Subcutaneous abdominal adipose tissue (tissue), 5 donors: ENCODE results near the gene SHISAL2A.

Experiments used
- H3K27ac ChIP-seq: one replicate; pipeline ENCODE4 v1.7.0; 2013; ENCODE audit warnings: low read depth, mild to moderate bottlenecking, inconsistent platforms, low read length, moderate library complexity
- H3K27me3 ChIP-seq, 5 donors: one replicate each; pipeline ENCODE4 v1.7.0; 2013; ENCODE audit warnings: low read length in 5 of 5, inconsistent platforms in 1 of 5; ENCODE audit not compliant: control insufficient read depth in 5 of 5, insufficient read depth in 4 of 5
- H3K36me3 ChIP-seq, 5 donors: one replicate each; pipeline ENCODE4 v1.7.0; 2013; ENCODE audit warnings: low read length in 5 of 5; ENCODE audit not compliant: control insufficient read depth in 5 of 5, insufficient read depth in 5 of 5
- H3K4me1 ChIP-seq, 5 donors: one replicate each; pipeline ENCODE4 v1.7.0; 2013; ENCODE audit warnings: low read length in 5 of 5, mild to moderate bottlenecking in 3 of 5, moderate library complexity in 1 of 5; ENCODE audit not compliant: control insufficient read depth in 5 of 5, insufficient read depth in 5 of 5
- H3K4me3 ChIP-seq, 5 donors: one replicate each; pipeline ENCODE4 v1.7.0; 2013; ENCODE audit warnings: low read length in 5 of 5, low read depth in 1 of 5
- H3K9ac ChIP-seq, 5 donors: one replicate each; pipeline ENCODE4 v1.7.0; 2013; ENCODE audit warnings: low read length in 5 of 5, mild to moderate bottlenecking in 4 of 5, moderate library complexity in 3 of 5
- H3K9me3 ChIP-seq, 5 donors: one replicate each; pipeline ENCODE4 v1.7.0; 2013; ENCODE audit warnings: low read length in 5 of 5; ENCODE audit not compliant: control insufficient read depth in 5 of 5
- donor health status: healthy.
- donor health status: healthy.
- donor health status: healthy.
- donor health status: healthy.
- donor health status: healthy.

The SHISAL2A gene

DNA sequence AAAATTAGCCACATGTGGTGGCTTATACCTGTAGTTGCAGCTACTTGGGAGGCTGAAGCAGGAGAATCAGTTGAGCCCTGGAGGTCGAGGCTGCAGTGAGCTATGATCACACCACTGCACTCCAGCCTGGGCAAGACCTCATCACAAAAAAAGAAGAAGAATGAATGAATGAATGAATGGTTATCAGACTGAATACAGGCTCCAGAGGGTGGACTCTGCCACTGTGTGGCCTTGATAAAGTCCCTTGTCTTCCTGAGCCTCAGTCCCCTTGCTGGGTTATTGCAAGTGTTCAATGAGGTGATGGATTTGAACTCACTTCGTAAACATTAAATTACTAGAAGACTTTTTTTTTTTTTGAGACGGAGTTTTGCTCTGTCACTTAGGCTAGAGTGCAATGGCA lies 24.7 kb downstream of the SHISAL2A start:
- Histone ChIP-seq H3K9me3 (no peaks in the 10 kb centered on the region), H3K9ac (no peak overlapping the region), H3K36me3 (no peaks in the 10 kb centered on the region), H3K27me3 (no peaks in the 10 kb centered on the region), H3K4me1 (peaks cover 0 to 2% (median 0%) of the 10 kb centered on the region in 5 donors), H3K4me3 (no peak overlapping the region), H3K27ac (no peak overlapping the region)

GRCh38 chr1:52658795-52659194 lies 25.8 kb downstream of the SHISAL2A start:
- Histone ChIP-seq H3K4me3 (no peak overlapping the region), H3K27me3 (no peaks in the 10 kb centered on the region), H3K9ac (no peak overlapping the region), H3K4me1 (peaks cover 0 to 6% (median 0%) of the 10 kb centered on the region in 5 donors), H3K9me3 (no peaks in the 10 kb centered on the region), H3K27ac (no peak overlapping the region), H3K36me3 (no peaks in the 10 kb centered on the region)

GRCh38 chr1:52659356-52659755 lies 26.4 kb downstream of the SHISAL2A start:
- no peaks in the 10 kb centered on the region for H3K27me3 ChIP-seq
- no peak overlapping the region for H3K9ac ChIP-seq
- H3K27ac ChIP-seq: no peak overlapping the region
- H3K4me3 ChIP-seq: no peak overlapping the region
- H3K36me3 ChIP-seq: no peaks in the 10 kb centered on the region
- no peaks in the 10 kb centered on the region for H3K9me3 ChIP-seq
- H3K4me1 ChIP-seq: peaks cover 0 to 6% (median 0%) of the 10 kb centered on the region in 5 donors

GRCh38 chr1:52659851-52660596 lies 27.1 kb downstream of the SHISAL2A start:
- no peak overlapping the region for H3K4me3 ChIP-seq
- no peaks in the 10 kb centered on the region for H3K27me3 ChIP-seq
- H3K9ac ChIP-seq: no peak overlapping the region
- H3K4me1 ChIP-seq: peaks cover 0 to 6% (median 0%) of the 10 kb centered on the region in 5 donors
- H3K27ac ChIP-seq: no peak overlapping the region
- no peaks in the 10 kb centered on the region for H3K9me3 ChIP-seq
- H3K36me3 ChIP-seq: no peaks in the 10 kb centered on the region

DNA sequence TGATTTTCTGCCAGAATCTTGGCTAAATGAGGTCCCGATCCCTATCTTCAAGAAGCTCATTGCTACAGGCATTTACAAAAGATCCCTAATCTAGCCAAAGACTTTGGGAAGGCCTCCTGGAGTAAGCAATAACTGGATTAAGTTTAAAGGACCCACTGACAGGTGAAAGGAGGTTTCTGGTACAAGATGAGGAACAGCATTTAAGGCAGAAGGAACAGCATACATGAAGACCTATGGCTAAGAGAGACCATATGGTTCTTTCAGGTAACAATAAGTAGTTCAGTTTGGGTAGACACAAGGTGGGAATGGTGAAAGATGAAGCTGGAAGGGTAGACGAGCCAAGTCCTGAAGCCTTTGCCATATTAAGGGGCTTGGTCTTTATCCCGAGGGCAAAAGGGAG lies 27.8 kb downstream of the SHISAL2A start:
- Histone ChIP-seq H3K9me3 (no peaks in the 10 kb centered on the region), H3K27me3 (no peaks in the 10 kb centered on the region), H3K9ac (no peak overlapping the region), H3K4me1 (peaks cover 0 to 6% (median 0%) of the 10 kb centered on the region in 5 donors), H3K27ac (no peak overlapping the region), H3K36me3 (no peaks in the 10 kb centered on the region), H3K4me3 (no peak overlapping the region)

- Histone ChIP-seq H3K27me3 (no peaks in the 10 kb centered on the region), H3K4me1 (peaks cover 0 to 6% (median 0%) of the 10 kb centered on the region in 5 donors), H3K9me3 (no peaks in the 10 kb centered on the region), H3K27ac (no peak overlapping the region), H3K36me3 (no peaks in the 10 kb centered on the region), H3K9ac (no peak overlapping the region), H3K4me3 (no peak overlapping the region)
Observed at GRCh38 chr1:52662645-52663313, 29.8 kb downstream of the SHISAL2A start.

- Histone ChIP-seq H3K9me3 (no peaks in the 10 kb centered on the region), H3K27ac (no peak overlapping the region), H3K4me3 (no peak overlapping the region)
Observed at GRCh38 chr1:52663716-52664115, 30.7 kb downstream of the SHISAL2A start.

DNA sequence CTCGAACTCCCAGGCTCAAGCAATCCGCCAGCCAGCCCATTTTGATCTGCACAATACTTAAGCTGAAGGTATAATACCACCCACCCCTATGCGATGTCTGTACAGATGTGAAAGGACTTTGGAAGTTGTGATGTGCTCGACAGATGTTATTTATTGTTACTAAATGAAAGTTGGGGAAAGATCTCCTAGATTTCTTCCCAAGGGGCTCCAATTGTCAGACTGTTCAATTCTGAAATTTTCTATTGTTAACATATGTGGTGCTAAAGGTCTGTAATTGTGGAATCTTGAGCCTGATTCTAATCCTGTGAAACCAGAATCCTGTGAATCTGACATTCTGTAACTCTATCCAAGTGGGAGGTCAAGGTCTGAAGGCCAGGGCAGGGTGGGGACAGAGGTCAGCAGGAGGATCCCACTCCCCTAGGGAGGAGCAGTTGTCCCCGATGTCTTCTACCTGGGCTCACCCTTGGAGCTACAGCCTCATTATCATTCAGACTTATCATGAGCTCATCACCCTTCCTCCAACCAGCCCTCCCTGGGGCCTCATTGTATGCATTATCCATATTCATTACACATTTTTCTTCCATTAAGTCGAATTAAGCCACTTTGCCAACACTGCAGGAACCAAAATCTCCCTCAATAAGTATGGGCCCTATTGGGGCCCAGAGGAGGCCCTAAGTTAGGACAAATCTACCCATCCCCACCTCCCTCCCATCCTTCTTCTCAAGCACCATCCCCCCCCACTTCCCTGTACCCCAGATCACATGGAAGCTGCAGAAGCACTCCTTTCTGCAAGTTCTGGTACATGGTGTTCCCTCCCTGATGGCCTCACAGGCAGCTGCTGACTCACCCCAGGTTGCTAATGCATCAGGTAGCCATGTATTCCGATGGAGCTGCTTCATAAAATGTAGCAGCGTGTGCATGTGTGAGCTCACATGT lies 32.3 kb downstream of the SHISAL2A start:
- Histone ChIP-seq H3K27ac (no peak overlapping the region), H3K4me1 (peaks cover 0 to 6% (median 0%) of the 10 kb centered on the region in 5 donors), H3K9me3 (no peaks in the 10 kb centered on the region), H3K9ac (no peak overlapping the region), H3K36me3 (no peaks in the 10 kb centered on the region), H3K4me3 (no peak overlapping the region), H3K27me3 (no peaks in the 10 kb centered on the region)

More at GRCh38 chr1:52663716-52664115, 30.7 kb downstream of the SHISAL2A start:
- Histone ChIP-seq H3K27me3 (no peaks in the 10 kb centered on the region), H3K36me3 (no peaks in the 10 kb centered on the region), H3K4me1 (peaks cover 0 to 6% (median 0%) of the 10 kb centered on the region in 5 donors), H3K9ac (no peak overlapping the region)

GRCh38 chr1:52667290-52667689 lies 34.3 kb downstream of the SHISAL2A start:
- H3K27ac ChIP-seq: no peak overlapping the region
- H3K36me3 ChIP-seq: no peaks in the 10 kb centered on the region
- no peaks in the 10 kb centered on the region for H3K27me3 ChIP-seq
- H3K9me3 ChIP-seq: no peaks in the 10 kb centered on the region
- H3K4me1 ChIP-seq: peaks cover 0 to 6% (median 0%) of the 10 kb centered on the region in 5 donors
- no peak overlapping the region for H3K4me3 ChIP-seq
- H3K9ac ChIP-seq: no peak overlapping the region
